Upper lobe of left lung (tissue), 4 donors: ENCODE measurements around the gene HMGCS1.

ENCODE experiments used
- CTCF ChIP-seq, 6 experiments: fragments of 450-650 bp in 4 of 6; fragments of 200-600 bp in 2 of 6; sonication (generic) in 2 of 6; IDR thresholded peaks; one replicate each; pipeline ENCODE4 v1.5.1; 2016 to 2019; ENCODE audit warnings: antibody characterized with exemption in 6 of 6
- EP300 ChIP-seq, 4 donors: sonication (generic); formaldehyde crosslinking; IDR thresholded peaks; one replicate each; pipeline ENCODE4 v1.5.1; 2017; ENCODE audit warnings: antibody characterized with exemption in 4 of 4, control low read depth in 2 of 4

- no peak for TF ChIP-seq CTCF (IDR thresholded peaks at IDR 0.05)
- no peak for TF ChIP-seq EP300 (IDR thresholded peaks at IDR 0.05)
Measured at GRCh38 chr5:43245724-43246385, 67.4 kb downstream of the HMGCS1 start.
